ENCODE results near the gene SEC16B. TPM values are rescaled to one million over a fixed set of nuclear protein-coding genes. Genes with fewer than 3 reads are reported as not detected.

The SEC16B gene
- total RNA-seq, 1 donor from 2014 or later: 7.3 TPM

DNA sequence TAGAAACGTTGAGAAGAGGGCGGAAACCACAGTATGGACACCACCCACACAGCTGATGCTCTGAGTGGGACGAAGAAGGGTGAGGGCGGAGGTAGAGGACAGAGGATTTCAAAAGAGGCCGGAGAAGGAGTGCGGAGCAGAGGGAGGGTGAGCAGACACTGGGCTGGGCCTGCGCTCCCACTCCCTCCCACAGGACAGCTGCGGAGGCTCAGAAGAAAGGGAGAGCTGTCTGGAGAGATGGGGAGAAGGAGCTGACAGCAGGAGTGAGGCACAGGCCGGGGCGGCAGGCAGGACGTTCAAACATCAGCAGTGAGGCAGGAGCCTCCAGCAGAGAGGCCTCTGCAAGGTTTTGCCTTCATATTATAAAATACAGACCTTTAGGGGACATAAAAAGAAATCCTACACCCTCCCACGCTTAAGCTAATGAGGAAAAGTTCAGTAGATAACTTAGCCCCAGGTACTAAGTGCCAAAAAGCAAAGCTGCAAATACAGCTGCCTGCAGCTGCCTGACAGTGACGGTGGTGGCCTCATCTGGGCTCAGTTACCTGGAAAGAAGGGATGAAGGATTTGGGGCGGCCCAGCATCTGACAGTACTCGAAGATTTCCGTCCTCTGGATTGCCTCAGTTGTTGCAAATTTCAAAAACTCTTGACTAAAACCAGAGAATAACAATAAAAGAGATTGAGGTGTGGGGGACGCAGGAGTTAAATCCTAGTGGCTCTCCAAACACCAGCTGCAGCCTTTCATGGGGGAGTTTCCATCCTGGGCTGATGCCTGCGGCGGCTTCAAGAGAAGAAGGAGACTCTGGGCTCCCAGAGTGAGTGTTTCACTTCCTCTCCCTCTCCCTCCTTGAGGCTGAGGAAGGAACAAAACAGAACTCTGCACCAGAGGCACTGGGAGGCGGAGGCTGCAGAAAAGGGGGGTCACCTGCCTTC lies 25.6 kb downstream of the SEC16B start:
- no peak for DNase-seq (ENCODE audit: low spot score)

DNA sequence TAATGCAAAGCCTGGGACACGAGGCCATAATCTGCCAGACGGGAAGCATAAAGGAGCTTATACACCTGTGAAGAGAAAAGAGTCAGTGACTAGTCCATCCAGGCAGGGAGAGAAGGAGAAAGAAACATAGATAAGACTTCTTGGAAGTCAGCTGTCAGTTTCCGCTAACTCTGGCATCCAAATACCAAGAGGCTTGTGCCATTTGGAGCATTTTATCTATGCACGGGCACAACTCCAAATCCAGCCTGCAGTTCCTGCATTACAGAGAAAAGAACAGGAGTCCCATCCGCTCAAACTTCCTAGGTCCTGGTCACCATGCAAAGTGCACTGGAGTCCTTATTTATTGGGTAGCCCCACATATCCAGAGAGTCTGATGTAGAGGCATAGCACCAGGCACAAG lies 27.9 kb downstream of the SEC16B start:
- DNase-seq (ENCODE audit: low spot score): no peak

DNA sequence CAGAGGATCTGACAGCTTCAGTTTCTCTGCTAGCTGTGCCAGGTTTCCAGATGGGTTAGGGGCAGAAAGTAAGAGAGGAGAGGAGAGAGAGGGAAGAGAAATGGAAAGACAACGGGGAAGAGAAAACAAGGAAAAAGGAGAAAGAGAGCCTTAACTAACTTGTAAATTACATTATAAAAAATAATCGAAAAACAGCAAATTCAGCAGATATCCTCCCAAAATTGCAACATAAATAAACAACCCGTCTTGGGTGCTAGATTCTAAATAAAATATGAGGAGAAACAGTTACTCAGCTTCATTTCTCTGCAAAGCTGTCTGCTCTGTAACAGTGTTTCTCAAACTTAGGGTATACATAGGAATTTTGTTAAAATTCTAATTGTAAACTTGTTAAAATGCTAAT lies 29.2 kb downstream of the SEC16B start:
- DNase-seq (ENCODE audit: low spot score): no peak

DNA sequence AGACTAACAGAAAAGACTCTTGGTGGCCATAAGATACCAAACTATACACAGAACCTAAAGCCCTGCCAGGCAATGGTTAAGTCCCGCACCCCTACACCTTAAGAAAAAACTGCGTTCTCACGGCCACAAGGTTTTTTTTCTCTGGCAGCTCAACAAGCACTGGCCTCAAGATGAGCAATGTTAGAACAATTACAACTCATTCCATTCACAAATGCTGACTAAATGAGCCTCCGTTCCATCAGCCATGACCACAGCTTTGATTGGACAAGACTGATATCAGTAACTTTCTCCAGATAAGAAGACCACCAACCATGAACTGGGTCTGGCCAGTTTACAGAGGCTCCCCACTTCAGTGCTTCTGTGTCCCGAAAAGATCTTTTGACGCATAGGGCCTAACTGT lies 31.9 kb downstream of the SEC16B start:
- no peak for DNase-seq (ENCODE audit: low spot score)

DNA sequence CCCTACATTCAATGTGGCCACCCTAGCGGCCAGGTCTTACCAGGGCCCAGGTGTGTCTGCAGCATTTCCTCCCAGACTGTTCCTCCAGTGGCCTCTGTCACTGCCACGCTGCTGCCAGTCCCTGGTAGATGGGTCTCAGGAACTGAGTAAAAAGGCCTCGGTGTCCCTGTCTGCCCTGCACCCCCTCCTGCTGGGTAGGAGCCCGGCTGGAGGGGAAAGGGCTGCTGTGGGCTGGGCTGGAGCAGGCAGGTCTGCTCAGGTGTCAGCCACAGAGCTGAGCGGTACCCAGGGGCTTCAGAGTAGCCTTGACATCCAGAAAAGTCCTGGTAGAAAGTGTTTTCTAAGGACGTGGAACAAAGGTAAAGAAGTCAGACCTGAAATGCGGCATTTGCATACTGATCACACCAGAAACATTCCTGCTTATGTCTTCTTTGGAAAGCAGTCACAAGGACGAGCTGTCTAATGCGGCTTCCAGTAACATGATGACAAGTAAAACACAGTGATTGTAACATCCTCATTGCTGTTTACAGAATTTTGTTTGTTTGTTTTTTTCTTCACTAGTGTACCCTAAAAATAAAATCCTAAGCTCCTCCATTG lies 32.6 kb downstream of the SEC16B start:
- no peak for DNase-seq (ENCODE audit: low spot score)

DNA sequence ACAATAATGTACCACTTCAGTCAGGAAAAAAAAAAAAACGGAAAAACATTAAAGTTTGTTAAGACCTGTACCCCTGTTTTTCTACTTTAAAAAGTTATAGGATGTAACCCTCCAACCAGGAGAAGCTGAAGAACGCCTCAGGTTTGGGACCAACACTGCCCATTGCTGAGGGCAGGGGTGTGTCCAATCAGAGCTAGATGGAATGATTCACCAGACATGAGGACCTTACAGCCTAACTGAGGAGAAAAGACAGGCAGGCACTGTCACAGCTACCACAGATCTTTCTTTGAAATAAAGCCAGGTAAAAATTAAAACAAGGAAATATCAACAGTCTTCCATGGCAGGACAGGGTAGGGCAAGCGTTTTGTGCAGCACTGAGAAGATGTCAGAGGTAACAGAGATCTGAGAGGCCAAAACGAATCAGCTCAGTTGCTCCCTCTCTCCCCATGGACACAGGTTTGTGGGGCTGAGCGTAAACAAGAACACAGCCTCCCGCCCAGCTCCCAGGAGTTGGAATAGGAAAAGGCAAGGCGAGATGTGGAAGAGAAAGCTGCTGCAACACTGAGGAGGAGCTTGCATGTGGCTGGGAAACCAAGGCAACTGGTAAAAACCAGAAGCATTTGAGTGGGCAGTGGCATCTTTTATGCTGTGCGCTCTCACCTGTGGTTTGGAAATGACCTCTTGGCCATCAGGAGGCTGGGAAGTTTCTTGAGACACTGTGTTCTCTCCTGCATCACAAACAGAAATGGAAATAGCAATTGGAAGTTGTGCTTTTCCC lies 34.0 kb downstream of the SEC16B start:
- no peak for DNase-seq (ENCODE audit: low spot score)

DNA sequence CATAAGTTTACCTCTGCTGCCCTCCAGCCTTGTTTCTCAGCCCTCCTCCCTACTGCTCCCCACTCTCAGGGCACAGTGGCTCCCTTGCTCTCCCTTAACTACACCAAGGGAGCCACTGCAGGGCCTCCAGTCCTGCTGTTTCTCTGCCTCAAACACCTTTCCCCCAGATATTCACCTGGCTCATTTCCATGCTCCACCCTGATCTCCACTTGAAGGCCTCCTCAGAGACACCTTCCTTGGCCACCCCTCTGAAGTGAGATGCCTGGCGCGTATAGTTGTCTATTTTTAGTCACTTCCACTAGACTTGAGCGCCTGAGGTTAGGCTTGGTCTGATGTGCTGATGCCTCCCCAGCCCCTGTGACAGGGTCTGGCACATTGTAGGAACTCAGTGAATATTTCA lies 34.9 kb downstream of the SEC16B start:
- DNase-seq (ENCODE audit: low spot score): no peak

DNA sequence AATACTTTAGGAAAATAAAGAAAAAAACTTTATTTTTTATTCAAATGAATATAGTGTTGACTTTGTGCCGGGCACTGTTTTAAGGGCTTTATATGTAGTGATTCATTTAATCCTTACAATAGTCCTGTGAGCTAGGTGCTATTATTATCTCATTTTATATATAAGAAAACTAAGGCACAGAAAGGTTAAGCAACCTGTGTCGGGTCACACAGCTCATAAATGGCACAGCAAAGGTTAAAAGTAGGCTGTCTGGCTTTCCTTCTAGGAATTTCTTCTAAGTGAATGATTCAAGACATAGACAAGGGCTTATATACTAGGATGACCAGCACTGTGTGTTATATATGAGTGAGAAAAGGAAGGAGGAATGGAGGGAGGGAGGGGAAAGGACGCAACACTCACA lies 35.4 kb downstream of the SEC16B start:
- DNase-seq (ENCODE audit: low spot score): no peak

DNA sequence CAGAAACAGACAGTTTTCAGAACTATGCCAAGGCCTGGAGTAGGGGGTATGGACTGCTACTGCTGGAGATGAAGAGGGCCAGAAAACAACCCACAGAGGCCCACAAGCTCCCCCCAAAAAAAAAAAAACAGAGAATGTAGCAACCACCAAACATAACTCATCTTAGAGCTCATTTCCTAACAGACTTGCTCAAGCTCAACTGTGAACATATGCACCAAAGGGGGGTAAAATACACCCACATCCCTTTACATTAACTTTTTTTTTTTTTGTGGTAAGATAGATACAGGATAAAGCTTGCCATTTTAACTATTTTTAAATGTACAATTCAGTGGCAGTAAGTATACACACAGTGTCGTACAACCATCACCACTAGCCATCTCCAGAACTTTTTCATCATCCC lies 36.0 kb downstream of the SEC16B start:
- no peak for DNase-seq (ENCODE audit: low spot score)

DNA sequence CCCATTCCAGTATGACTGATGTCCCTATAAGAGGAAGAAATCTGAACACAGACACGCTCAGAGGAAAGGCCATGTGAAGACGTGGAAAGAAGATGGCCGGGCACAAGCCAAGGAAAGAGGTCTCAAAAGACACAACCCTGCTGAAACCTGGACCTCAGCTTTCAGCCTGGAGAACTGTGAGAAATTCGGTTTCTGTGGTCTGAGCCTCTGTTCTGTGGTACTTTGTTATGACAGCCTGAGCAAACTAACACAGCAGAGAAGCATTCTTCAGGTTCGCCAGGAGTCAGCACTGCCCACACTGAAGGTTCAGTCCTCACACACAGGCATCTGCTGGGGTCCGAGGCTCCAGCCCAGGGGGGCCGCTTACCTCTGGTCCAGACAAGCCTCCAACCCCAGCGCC lies 37.7 kb downstream of the SEC16B start:
- DNase-seq (ENCODE audit: low spot score): no peak

DNA sequence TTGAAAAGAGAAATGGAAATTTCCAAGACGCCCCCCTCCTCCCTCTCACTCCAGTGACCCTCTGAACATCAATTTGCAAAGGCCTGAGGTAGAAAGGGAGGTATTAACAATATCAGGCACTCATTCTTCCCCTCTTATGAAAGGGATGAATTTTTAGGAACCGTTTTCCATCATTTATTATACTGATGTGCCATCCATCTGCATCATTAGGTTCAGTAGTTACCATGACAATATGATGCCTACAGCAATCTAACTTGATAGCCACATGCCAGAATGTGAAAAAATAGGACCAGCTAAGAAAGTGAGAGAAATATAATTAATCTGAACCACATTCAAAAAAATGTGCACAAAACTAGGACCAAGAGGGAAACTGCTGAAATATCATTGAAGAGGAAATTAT lies 40.9 kb downstream of the SEC16B start:
- DNase-seq (ENCODE audit: low spot score): no peak

DNA sequence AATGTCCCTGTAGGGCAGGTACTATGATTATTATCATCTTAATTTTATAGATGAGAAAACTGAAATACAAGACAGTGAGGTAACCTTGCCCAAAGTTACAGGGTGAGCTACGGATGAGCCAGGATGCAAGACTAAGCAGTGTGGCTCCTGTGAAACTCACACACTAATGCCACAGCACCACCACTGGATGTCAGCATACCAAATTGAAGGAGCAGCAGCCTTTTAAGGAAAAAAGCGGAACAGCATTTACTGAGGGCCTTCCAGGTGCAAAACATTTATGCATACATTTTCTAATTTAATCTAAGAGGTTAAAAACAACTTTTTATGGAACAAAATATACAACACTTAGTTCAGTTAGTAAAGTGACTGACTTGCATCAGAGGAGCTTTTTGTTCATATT lies 41.7 kb downstream of the SEC16B start:
- no peak for DNase-seq (ENCODE audit: low spot score)

DNA sequence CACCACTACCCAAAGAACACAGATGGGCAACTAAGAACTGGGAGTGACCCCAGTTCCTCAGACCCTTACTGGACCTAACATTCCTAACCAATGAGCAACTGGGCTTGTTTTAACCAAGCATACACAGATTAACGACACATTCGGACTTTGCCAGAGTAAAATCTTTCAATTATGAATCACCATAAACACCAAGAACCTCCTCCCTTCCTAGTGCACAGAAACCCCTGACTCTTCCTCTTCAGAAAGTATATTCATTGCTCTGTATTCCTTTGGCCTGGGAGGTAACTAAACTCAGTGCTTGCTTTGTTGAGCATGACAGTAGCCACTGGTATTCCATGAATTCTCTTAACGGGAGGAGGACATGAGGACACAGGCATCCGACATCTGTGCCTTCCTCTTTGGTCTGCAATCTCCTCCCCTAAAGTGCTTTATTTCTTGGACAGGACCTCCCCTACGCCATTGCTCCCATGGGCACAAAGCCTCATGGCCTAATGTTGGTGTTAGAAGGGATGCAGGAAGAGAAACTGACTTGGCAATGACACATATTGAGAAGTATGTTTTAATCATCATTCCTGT lies 42.7 kb downstream of the SEC16B start:
- DNase-seq (ENCODE audit: low spot score): no peak

DNA sequence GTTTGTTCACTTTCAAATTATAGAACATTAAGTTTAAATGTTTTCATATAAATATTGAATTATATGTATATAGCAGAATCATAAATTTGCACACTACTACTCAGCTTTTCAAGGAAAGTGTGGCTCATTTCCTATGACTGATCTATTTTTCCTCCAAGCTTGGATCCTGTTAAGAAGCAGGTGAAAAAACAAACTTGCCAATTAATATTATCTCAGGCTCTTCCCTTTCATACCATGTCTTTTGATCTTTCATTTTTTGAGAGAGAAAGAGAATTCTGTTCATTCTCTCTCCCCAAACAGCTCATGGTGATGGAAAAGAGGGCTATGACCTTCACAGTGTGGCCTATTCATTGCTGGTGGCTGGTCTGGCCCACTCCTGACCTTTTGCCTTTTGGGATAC lies 43.7 kb downstream of the SEC16B start:
- DNase-seq (ENCODE audit: low spot score): no peak

DNA sequence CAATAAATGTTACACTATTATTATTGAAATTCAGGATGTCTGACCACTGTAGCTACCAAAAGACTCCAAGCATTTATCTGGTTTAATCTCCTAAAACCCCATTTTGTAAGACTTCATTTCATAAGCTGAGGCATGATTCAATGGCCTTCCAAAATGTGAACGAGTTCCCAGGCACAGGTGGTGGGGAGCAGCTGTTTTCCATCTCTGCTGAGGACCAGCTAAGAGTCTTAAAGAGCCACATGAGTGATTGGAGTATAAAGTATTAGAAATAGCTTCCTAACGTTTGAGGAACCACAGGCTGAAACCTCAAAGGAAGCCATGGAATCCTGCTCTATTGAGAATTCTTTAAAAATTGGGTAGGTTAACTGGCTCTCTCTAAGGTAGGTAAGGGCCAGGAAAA lies 44.9 kb downstream of the SEC16B start:
- no peak for DNase-seq (ENCODE audit: low spot score)

DNA sequence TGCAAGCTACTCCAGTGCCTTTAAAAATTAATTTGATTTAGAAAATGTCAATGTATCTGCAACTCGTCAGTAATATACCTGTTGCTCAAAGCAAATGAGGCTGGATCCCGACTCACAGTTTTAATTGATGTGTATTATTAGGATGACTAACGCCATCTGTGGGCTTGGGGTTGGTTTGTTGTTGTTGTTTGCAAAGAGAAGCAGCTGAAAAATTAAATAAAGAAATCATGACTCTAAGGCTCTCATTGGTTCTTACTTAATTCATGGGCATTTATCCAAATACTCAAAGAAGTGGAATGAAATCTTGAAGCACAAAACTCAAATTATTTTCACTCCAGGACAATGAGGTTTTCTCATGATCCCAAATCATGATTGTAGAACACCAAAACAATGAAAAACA lies 46.4 kb downstream of the SEC16B start:
- DNase-seq (ENCODE audit: low spot score): no peak

DNA sequence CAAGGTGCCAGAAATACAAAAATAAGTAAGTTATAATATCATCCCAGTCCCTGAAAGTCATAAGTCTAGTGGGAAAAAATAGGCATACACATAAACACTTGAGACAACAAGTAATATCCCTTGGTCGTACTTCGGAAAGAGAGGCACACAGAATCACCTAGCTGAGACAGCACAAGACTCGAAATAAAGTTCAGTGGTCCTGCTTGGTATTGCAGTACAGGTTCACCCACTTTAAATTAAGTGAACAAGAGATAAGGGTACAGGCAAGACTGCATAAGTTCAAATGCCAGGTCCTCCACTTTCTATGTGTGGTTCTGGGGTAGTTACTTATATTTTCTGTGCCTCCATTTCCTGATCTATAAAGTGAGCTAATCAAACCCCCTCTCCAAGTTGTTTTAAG lies 47.6 kb downstream of the SEC16B start:
- no peak for DNase-seq (ENCODE audit: low spot score)

DNA sequence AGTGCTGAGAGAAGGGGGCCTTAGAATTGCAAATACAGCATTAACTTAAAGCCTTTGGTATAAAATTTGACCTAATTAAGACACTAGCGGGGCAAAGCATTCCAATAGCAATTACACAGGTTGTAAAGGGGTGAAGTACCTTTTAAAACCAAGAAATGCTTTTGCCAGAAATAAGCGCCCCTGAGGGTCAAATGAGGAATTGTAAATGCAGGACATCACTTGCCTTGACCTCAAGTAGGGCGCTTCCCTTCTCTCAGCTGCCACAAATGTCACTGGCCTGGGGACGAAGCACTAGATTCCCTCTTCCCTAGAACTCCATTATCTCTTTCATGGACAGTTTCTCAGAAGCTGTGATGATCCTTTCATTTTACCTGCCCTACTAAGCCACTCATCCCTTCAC lies 48.3 kb downstream of the SEC16B start:
- no peak for DNase-seq (ENCODE audit: low spot score)

DNA sequence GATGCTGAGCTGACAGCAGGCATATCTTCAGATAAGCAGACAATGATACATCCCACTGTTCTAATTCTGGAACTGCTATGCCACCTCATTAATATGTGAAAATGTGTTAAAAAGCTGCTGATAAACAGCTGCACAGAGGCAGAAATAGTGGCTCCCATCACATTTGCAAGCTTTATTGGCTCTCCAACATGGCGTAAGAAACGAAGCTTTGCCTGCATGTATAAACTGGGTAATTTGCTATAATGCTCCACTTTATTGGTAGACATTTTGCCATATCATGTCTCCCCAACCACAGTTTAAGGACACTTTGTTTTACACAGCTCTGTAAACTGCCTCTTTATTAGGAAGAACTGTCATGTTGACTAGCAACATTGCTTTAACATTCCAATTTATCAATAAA lies 49.8 kb downstream of the SEC16B start:
- DNase-seq (ENCODE audit: low spot score): no peak

DNA sequence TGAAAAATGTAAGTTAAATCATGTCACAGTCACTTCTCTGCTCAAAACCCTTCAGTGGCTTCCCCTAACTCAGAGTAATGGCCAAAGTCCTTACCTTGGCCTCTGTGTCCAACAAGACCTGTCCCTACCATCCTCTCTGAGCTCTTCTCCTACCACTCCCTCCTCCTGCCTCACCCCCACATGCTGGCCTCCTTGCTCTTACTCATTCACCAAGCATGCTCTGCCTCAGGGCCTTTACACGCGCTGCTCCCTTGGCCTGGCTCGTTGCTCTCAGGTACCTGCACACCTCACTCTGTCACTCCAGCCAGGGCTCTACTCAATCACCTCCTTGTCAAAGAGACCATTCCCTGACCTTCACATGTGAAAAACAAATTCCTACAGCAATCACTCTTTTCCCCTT lies 54.2 kb downstream of the SEC16B start:
- DNase-seq (ENCODE audit: low spot score): no peak

DNA sequence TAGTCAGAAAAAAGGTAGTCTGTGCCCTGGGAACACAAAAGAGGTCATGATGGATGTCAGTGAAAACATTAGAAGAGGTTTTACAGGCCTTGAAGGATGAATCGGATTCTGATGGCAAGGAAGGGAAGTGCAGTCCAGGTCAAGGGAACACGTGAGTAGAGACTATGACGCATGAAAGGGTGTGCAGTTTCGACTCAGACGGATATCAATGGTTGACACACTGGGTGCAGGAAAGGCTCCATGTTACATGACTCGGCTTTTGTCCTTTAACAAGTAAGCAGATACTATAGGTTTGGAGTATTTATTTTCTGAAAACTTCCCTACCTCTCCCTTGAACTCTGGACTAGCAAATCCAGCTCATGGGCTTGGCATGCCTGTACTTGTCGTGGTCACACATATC lies 55.3 kb downstream of the SEC16B start:
- DNase-seq (ENCODE audit: low spot score): no peak

DNA sequence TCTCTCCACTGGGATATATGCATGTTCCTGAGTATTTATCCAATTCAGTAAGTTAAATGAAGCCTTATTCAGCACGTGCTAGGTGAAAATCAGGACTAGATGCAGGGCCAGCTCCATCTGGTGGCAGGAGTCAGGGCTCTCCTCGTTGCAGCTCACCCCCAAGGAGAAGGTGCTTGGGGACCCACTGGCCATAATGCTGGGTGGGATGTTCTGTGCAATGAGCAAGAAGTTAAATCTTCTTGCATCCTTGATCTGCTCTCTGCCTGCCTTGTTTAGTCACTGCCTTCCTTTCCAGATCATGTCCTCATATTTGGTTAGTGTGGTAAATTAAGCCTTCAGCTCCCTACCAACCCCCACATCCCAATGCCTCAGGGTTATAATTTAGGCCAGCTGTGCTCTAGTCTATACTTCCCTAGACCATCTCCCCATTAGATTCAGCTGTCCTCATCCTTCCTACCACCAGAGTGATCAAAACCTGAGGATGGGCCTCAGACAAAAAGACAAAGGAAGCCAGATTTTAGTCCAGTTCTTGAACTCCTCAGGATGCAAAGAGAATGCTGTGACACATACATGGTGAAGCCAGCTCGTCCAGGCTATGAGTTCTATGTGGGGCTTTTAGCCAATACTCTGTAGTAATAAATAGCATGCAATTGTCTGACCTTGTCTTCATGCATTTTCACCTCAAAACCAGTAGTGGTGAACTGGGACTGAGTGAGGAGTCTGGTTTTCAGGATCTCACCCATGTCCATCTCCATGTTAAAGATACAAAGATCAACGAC lies 55.9 kb downstream of the SEC16B start:
- no peak for DNase-seq (ENCODE audit: low spot score)
